ENCODE measurements around the gene OCA2. TPM values are rescaled to one million over a fixed set of nuclear protein-coding genes. Genes with fewer than 3 reads are reported as not detected.

OCA2 gene
- polyA plus RNA-seq, 1 donor (not counting 4 experiments of a cell fraction or from before 2014, with no cell fraction given) = 0.05 TPM

- H3K4me3 ChIP-seq (ENCODE audit: control insufficient read depth in 2 of 3, extremely low read depth in 1 of 3, insufficient read depth in 2 of 3, low read depth in 1 of 3, low read length in 3 of 3) = no peak overlapping the region
- H3K9me1 ChIP-seq (ENCODE audit: control insufficient read depth, extremely low read depth, insufficient read depth, low read length) = no peaks in the 10 kb centered on the region
- no peak for FAIRE-seq
- H3K79me2 ChIP-seq (ENCODE audit: control insufficient read depth, insufficient read depth, low read length) = no peaks in the 10 kb centered on the region
- H3K9ac ChIP-seq (ENCODE audit: control insufficient read depth, extremely low read depth, insufficient read depth, low read length) = no peak overlapping the region
- H3K4me2 ChIP-seq (ENCODE audit: control insufficient read depth, extremely low read depth, insufficient read depth, low read depth, low read length) = no peak overlapping the region
- H3K27me3 ChIP-seq (ENCODE audit: control insufficient read depth, extremely low read depth, insufficient read depth, low read length) = no peaks in the 10 kb centered on the region
- no peak for TF ChIP-seq EZH2 (IDR thresholded peaks at IDR 0.05; ENCODE audit: low read length)
- TF ChIP-seq CTCF (optimal IDR thresholded peaks at IDR 0.05 in 1 of 3, IDR thresholded peaks at IDR 0.05 in 1 of 3, conservative IDR thresholded peaks at IDR 0.05 in 1 of 3; ENCODE audit: extremely low read depth in 1 of 3, insufficient read depth in 2 of 3, low read length in 3 of 3) = no peak
- no peaks in the 10 kb centered on the region for H3K4me1 ChIP-seq (ENCODE audit: control insufficient read depth, extremely low read depth, insufficient read depth, low read length)
- no peak for DNase-seq (ENCODE audit: low read depth, low spot score)
- no peaks in the 10 kb centered on the region for H3K9me3 ChIP-seq (ENCODE audit: control insufficient read depth, low read depth, low read length)
- no peaks in the 10 kb centered on the region for H3K36me3 ChIP-seq (ENCODE audit: control insufficient read depth in 2 of 2, extremely low read depth in 1 of 2, insufficient read depth in 2 of 2, low read length in 2 of 2)
- H4K20me1 ChIP-seq (ENCODE audit: control insufficient read depth, extremely low read depth, insufficient read depth, low read length) = no peaks in the 10 kb centered on the region
- no peak overlapping the region for H2AFZ ChIP-seq (ENCODE audit: control insufficient read depth, low read length)
- H3K27ac ChIP-seq (ENCODE audit: control insufficient read depth, insufficient read depth, low read length) = no peak overlapping the region
- dilution Hi-C loops (cut with MboI; ENCODE audit: extremely low pct_ligation_motif_present, low sequenced_read_pairs) = no loop called here
These were observed 235.0 kb downstream of the OCA2 start for GRCh38 chr15:27864086-27864485.

GRCh38 chr15:27863000-27863399 lies 236.1 kb downstream of the OCA2 start:
- no peak for DNase-seq (ENCODE audit: low read depth, low spot score)
- H3K9me1 ChIP-seq (ENCODE audit: control insufficient read depth, extremely low read depth, insufficient read depth, low read length) = no peaks in the 10 kb centered on the region
- no peak for TF ChIP-seq EZH2 (IDR thresholded peaks at IDR 0.05; ENCODE audit: low read length)
- no peak for TF ChIP-seq CTCF (optimal IDR thresholded peaks at IDR 0.05 in 1 of 3, IDR thresholded peaks at IDR 0.05 in 1 of 3, conservative IDR thresholded peaks at IDR 0.05 in 1 of 3; ENCODE audit: extremely low read depth in 1 of 3, insufficient read depth in 2 of 3, low read length in 3 of 3)
- H3K4me1 ChIP-seq (ENCODE audit: control insufficient read depth, extremely low read depth, insufficient read depth, low read length) = no peaks in the 10 kb centered on the region
- H2AFZ ChIP-seq (ENCODE audit: control insufficient read depth, low read length) = no peak overlapping the region
- H3K36me3 ChIP-seq (ENCODE audit: control insufficient read depth in 2 of 2, extremely low read depth in 1 of 2, insufficient read depth in 2 of 2, low read length in 2 of 2) = no peaks in the 10 kb centered on the region
- no peaks in the 10 kb centered on the region for H3K79me2 ChIP-seq (ENCODE audit: control insufficient read depth, insufficient read depth, low read length)
- no peak overlapping the region for H3K9ac ChIP-seq (ENCODE audit: control insufficient read depth, extremely low read depth, insufficient read depth, low read length)
- no peak overlapping the region for H3K4me2 ChIP-seq (ENCODE audit: control insufficient read depth, extremely low read depth, insufficient read depth, low read depth, low read length)
- dilution Hi-C loops (cut with MboI; ENCODE audit: extremely low pct_ligation_motif_present, low sequenced_read_pairs) = no loop called here
- H3K9me3 ChIP-seq (ENCODE audit: control insufficient read depth, low read depth, low read length) = no peaks in the 10 kb centered on the region
- no peaks in the 10 kb centered on the region for H3K27me3 ChIP-seq (ENCODE audit: control insufficient read depth, extremely low read depth, insufficient read depth, low read length)
- FAIRE-seq = no peak
- H3K27ac ChIP-seq (ENCODE audit: control insufficient read depth, insufficient read depth, low read length) = no peak overlapping the region
- no peaks in the 10 kb centered on the region for H4K20me1 ChIP-seq (ENCODE audit: control insufficient read depth, extremely low read depth, insufficient read depth, low read length)
- no peak overlapping the region for H3K4me3 ChIP-seq (ENCODE audit: control insufficient read depth in 2 of 3, extremely low read depth in 1 of 3, insufficient read depth in 2 of 3, low read depth in 1 of 3, low read length in 3 of 3)
